H1 (cell line): ENCODE results near the gene RREB1. TPM values are rescaled to one million over a fixed set of nuclear protein-coding genes. Genes with fewer than 3 reads are reported as not detected.

ENCODE experiments used
- CTBP2 ChIP-seq: IDR thresholded peaks from 2 replicates; pipeline ENCODE4 v1.7.0; 2011; ENCODE audit warnings: borderline replicate concordance, mild to moderate bottlenecking, moderate library complexity, mixed read lengths, low read length; ENCODE audit not compliant: insufficient read depth, insufficient read length
- polyA plus RNA-seq, 7 experiments: library from polyadenylated mRNA; depleted of rRNA in 3 of 7; stranded (reverse) in 5 of 7; unstranded in 2 of 7; fragments of >200 nt in 5 of 7; fragments of 200-250 nt in 2 of 7; gene quantifications; 1 replicate in 5 of 7; 2 replicates in 1 of 7; 4 replicates in 1 of 7; pipeline versions ENCODE4 v1.2.1 to v1.2.3, GENCODE V29; 2011 to 2013; ENCODE audit warnings: missing spikeins in 2 of 7, mixed read lengths in 2 of 7
- total RNA-seq: library from RNA; stranded (reverse); fragmentation: NEBNext Ultra II Directional; extraction: Animal tissue kit (Norgen Biotek cat#: 25700); gene quantifications from 2 replicates; pipeline ENCODE4 v1.2.1, GENCODE V29; 2021

The RREB1 gene
- total and polyA plus RNA-seq, 2 of the 8 experiments (the other 6 are each of a cell fraction or from before 2014, with no cell fraction given), result 3.9 to 34.7 TPM

DNA sequence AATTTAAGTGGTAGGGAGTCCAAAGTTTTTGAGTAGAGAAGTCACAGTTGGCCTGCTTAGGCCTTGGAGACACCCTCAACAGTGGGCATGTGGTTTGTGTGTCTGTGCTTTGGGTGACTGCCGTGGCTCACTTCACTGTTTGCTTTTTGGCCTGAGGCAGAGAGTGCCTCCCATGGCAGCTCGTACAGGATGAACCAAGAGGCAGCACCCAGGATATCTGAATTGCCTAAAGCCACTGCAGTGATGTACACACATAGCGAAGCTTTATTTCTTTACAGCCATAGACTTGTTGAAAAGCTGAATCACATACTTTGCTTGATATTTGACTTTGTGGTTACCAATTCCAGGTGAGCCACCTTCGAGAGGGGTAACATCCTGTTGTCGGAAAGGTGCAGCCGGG is 21.6 kb downstream of the RREB1 start (continued):
- no peak for TF ChIP-seq CTBP2
